PC-3 (cell line): ENCODE results near the gene NLRP9.

Source experiments
- CTCF ChIP-seq: fragments of 300-600 bp; sonication (generic); conservative IDR thresholded peaks from 2 replicates; pipeline ENCODE4 v1.5.1; 2017; ENCODE audit warnings: antibody characterized with exemption, low read depth, mild to moderate bottlenecking, low read length
- EZH2 ChIP-seq: fragments of 300-600 bp; sonication (generic); IDR thresholded peaks from one replicate; pipeline ENCODE4 v1.6.1; 2017; ENCODE audit warnings: antibody characterized with exemption, mild to moderate bottlenecking, low read length; ENCODE audit not compliant: unreplicated experiment
- EZH2phosphoT487 ChIP-seq: fragments of 300-600 bp; sonication (generic); IDR thresholded peaks from 2 replicates; pipeline ENCODE4 v1.6.1; 2018; ENCODE audit warnings: mild to moderate bottlenecking, antibody characterized with exemption, low read length, borderline replicate concordance

DNA sequence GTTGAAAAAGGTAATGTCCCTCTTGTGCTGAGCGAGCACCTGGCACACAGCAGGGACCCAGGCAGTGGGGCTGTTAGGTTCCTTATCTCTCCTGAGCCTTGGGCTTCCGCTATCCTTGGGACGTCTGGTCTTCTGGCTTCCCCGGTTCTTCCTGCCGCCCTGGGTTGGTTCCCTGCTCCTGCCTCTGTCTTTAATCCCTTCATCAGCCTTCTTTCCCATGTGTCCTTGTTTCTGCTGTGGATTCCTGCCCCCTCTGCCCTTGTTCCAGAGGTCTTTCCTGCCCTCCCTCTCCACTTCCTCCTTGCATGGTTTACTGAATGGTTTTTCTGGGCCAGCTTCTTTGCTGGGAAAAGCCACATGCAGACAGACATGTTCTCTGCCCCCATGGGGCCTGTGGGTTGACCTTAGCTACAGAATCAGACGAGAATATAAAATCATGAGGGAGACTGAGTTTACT lies 60.6 kb downstream of the NLRP9 start:
- no peak for TF ChIP-seq CTCF
- no peak for TF ChIP-seq EZH2
- no peak for TF ChIP-seq EZH2phosphoT487
